UCSD-AML1 (cell line): ENCODE measurements around the gene ELMOD3.

ENCODE experiments used
- DNase-seq: peaks from one replicate; lab custom pipeline; 2025; ENCODE audit not compliant: unreplicated experiment; lab: John Stamatoyannopoulos, UW

ELMOD3 gene

GRCh38 chr2:85422072-85422457, 67.5 kb downstream of the ELMOD3 start:
- DNase-seq, result no peak

- no peak for DNase-seq
Observed at GRCh38 chr2:85423525-85423924, 69.0 kb downstream of the ELMOD3 start.

- no peak for DNase-seq
Observed at GRCh38 chr2:85425588-85425987, 71.0 kb downstream of the ELMOD3 start.

GRCh38 chr2:85427300-85427835, 72.8 kb downstream of the ELMOD3 start:
- no peak for DNase-seq

- DNase-seq, result no peak
Observed at GRCh38 chr2:85428343-85428881, 73.8 kb downstream of the ELMOD3 start.

GRCh38 chr2:85429213-85429923, 74.8 kb downstream of the ELMOD3 start:
- no peak for DNase-seq

GRCh38 chr2:85429924-85430289, 75.3 kb downstream of the ELMOD3 start:
- no peak for DNase-seq

GRCh38 chr2:85430752-85431569, 76.4 kb downstream of the ELMOD3 start:
- DNase-seq, result no peak

- DNase-seq, result no peak
Observed at GRCh38 chr2:85431570-85432205, 77.1 kb downstream of the ELMOD3 start.

GRCh38 chr2:85433511-85434089, 79.0 kb downstream of the ELMOD3 start:
- no peak for DNase-seq

GRCh38 chr2:85434696-85435095, 80.1 kb downstream of the ELMOD3 start:
- DNase-seq, result no peak

GRCh38 chr2:85435220-85435958, 80.8 kb downstream of the ELMOD3 start:
- DNase-seq, result no peak

- DNase-seq, result no peak
Observed at GRCh38 chr2:85435981-85436835, 81.6 kb downstream of the ELMOD3 start.

GRCh38 chr2:85436836-85437487, 82.4 kb downstream of the ELMOD3 start:
- no peak for DNase-seq

- DNase-seq, result no peak
Observed at GRCh38 chr2:85437488-85438200, 83.1 kb downstream of the ELMOD3 start.

GRCh38 chr2:85438201-85439024, 83.8 kb downstream of the ELMOD3 start:
- no peak for DNase-seq

- DNase-seq, result no peak
Observed at GRCh38 chr2:85439025-85439472, 84.5 kb downstream of the ELMOD3 start.
